ENCODE measurements around the gene NPLOC4. TPM values are rescaled to one million over a fixed set of nuclear protein-coding genes. Genes with fewer than 3 reads are reported as not detected.

The NPLOC4 gene
- 49.4 and 70.4 TPM in 2 replicates for total RNA-seq

GRCh38 chr17:81636505-81637288 lies at the start of gene NPLOC4, which contains the start of gene TSPAN10:
NPLOC4 (minus strand) TSS chr17:81637112; CDS start chr17:81636930, 182 bp downstream.
TSPAN10 (plus strand) TSS chr17:81637196; CDS start chr17:81642413, 5,217 bp downstream.

DNA sequence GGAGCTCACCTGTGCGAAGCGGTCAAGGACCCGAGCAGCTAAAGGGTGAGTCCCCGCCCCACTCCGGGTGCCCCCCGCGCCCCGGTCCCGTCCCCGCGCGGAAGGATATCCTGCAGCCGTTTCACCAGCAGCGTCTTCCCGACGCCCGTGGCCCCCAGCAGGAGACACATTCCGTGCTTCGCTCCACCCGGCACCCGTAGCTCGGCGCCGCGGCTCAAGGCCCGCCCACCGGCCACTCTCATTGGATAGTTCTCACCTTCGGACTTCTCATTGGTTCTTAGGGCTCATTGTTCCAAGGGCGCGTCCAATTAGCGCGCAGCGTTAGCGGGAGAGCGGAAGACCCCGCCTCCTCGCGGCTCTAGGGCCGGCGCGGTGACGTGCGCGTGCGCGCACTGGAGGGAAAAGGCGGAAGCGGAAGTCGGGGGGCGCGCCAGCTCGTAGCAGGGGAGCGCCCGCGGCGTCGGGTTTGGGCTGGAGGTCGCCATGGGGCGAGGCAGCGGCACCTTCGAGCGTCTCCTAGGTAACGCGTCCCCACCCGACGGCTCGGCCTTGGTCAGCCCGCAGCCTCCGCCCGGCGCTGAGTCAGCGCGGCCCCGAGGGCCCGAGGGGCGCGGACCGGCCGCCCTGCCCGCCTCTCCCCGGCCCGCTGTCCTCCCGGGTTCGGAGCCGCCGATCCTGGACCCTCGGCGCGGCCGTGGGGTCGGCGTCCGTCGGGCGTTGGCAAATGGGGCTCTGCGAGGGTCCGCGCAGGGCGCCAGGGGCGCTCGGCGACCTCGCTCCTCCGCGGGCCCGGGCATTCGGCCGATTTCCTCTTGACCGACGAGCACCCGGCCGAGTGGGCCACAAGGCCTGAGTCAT lies 46.9 kb upstream of the NPLOC4 start, which contains the start of the genes ARL16 and HGS:
TSS of gene ARL16 (minus strand) at position 214 of the 858 bp plus-strand sequence. CDS start at position 170, 44 bp downstream.
TSS of gene HGS (plus strand) at position 428 of the 858 bp plus-strand sequence. CDS start at position 484, 56 bp downstream.

DNA sequence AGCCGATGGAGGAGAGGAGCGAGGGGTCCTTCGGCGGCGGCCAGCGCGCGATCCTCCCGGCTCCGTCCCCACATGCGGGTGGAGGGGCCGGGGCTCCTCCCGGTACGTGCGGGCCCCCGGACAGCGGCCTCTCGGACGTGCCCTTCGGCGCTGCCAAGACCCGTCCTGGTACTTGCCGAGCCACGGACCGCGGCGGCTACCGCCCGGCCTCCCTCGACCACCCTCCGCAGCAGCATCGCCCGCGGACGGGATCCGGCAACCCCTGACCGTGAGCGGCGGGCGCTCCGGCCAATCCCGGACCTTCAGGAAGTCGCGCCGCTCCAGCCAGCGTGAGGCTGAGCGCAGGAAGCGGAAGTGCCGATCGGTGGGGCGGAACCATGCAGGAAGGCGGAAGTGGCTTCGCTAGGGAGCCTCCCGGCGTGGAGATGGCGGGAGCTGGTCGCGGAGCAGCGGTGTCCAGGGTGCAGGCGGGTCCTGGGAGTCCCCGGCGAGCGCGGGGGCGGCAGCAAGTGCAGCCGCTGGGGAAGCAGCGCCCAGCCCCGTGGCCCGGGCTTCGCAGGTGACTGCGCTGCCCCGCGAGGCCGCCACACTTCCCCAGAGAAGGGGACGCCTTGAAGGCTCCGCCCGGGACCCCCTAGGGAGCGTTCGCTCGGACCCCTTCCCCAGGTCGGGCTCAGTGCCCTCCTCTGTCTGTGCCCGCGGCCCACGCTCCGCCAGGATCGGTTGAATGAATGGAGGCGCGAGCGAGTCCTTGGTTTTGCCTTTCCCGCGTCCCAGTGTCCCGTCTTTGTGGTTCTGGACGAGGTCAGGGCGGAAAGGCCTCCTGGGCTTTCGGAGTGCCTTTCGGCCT lies 29.7 kb upstream of the NPLOC4 start, which contains the start of the genes CCDC137 and OXLD1:
TSS of gene CCDC137 (plus strand) at position 396 of the 850 bp plus-strand sequence. CDS start at position 426, 30 bp downstream.
TSS of gene OXLD1 (minus strand) at position 264 of the 850 bp plus-strand sequence. CDS start at position 236, 28 bp downstream.

GRCh38 chr17:81656118-81656743 lies 19.3 kb upstream of the NPLOC4 start, which contains the start of gene PDE6G:
PDE6G (minus strand) TSS chr17:81656542; CDS start chr17:81653305, 3,237 bp downstream.

DNA sequence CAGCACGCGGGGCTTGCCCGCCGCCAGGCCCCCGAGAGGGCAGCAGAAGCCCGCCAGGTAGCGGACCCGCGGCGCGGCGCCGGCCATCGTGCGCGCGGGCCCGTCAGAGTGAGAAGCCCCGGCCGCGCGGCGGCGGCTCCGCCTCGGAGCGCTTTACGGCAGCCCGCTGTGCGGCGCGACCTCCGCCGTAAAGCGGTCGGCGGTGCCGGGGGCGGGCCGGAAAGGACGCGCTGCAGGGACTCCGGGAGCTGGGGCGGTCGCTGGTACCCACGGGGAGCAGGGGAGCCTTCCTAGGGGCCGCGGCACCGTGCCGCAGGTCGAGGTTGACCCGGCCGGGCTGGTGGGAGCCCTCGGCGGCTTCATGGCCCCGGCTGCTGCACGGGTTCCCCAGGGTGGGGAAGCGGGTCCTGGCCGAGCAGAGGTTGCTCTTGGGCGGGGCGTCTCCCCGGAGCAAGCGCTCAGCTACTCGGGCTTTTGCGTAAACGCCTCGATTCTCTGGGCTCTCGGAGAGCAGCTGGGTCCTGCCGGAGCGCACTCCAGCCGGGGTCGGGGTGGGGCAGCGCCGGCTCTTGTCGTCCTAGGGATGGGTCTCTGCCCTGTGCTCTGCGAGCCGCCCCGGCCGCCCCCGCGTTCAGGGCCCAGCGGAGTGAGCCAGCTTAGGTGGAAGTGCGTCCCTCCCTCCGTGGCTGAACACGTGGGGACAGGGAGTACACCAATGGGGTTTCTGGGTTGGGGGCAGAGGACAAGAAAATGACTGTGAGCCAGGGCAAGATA lies 84.5 kb downstream of the NPLOC4 start, which contains the start of gene FAAP100:
TSS of gene FAAP100 (minus strand) at position 110 of the 774 bp plus-strand sequence. CDS start at position 87, 23 bp downstream.

DNA sequence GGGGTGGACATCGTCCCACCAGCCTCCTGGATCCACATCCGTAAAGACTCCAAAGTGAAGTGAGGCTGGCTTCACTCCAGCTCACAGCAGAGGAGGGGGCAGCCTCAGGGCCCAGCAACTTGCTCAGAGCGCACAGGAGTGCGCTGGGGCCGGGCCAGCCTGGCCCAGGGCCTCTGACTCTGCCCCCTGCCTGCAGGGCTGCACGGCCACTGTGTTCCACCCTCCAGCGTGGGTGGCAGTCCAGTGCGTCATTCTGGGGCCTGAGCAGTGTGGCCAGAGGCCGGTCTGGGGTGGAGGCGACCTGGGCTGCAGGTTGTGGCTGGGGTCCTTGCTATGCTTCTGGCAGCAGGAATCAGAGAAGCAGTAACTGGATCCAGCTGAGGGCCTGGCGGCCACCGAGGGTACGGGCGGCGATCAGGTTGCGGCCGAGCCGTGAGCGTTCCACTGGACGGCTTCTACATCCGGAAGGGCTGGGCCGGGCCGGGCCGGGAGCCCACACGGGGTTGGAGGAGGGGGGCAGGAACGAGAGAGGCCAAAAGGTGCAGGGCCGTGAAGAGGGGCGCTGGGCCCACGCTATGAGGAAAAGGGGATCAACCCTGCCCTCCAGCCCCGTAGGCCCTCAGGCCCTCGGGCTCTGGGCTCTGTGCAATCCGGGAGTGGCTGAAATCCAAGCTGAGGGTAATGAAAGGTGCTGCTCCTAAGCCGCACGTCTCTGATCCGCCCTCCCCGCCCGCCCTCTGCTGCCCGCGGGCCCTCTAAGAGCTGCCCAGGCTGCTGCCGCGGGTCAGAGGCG lies 109.1 kb downstream of the NPLOC4 start, which contains the start of gene FSCN2:
TSS of gene FSCN2 (plus strand) at position 787 of the 793 bp plus-strand sequence. CDS start 155 bp downstream, outside the sequence.

DNA sequence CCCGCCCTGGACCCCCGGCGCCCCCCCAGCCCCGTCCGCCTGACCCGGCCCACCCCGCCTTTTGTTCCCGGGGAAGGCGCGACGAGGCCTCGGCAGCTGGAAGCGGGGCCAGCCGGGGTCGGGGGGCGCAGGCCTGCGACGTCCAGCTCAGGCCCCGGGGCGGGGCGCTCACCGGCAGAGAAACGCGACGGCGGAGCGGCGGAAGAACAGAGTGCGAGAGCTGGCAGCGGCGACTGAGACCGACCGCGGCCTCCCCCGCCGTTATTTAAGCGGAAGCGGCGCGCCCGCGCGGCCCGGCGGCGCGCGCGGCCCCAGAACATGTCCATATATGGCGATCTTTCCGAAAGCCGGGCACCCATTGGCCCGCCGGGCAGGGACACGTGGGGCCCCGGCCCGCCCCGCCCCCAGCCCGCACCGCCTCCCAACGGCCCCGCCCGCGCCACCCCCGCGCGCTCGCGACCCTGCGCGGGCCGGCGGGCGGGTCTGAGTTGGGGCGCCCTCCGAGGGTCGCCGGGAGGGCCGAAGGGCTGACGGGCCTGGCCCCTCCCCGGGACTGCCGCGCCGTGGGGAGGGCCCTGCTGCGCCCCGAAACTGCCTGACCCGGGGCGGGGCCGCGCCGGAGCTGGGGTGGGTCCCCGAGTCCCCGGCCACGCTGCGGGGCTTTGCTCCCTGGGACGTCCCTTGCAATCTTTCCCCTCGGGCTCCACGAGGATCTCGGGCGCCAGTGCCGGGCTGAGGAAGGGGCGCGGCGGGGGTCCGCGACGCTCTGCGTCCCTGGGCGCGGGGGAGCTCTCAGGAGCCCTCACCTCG lies 124.1 kb downstream of the NPLOC4 start, which contains the start of gene ACTG1:
TSS of gene ACTG1 (minus strand) at position 238 of the 810 bp plus-strand sequence. CDS start 445 bp downstream, outside the sequence.

Other genes with a start within 250 kb of the NPLOC4 start
- gene BAHCC1, start 241.7 kb downstream of the NPLOC4 start, total RNA-seq: 3.1 and 3.9 TPM in 2 replicates
- 4,498 and 6,265 TPM in 2 replicates for gene ACTG1, start 124.3 kb downstream of the NPLOC4 start, total RNA-seq
- 0.71 and 1.9 TPM in 2 replicates for gene FSCN2, start 108.7 kb downstream of the NPLOC4 start, total RNA-seq
- gene FAAP100, start 84.8 kb downstream of the NPLOC4 start, total RNA-seq: 13.2 and 16.7 TPM in 2 replicates
- gene TSPAN10, start 84 bp upstream of the NPLOC4 start, total RNA-seq: 0.57 and 2.1 TPM in 2 replicates
- 0.65 TPM in 1 of 2 replicates, not detected in the other for gene PDE6G, start 19.4 kb upstream of the NPLOC4 start, total RNA-seq
- 30.7 and 33.1 TPM in 2 replicates for gene OXLD1, start 29.5 kb upstream of the NPLOC4 start, total RNA-seq
- 6.5 TPM in 2 replicates for gene CCDC137, start 29.6 kb upstream of the NPLOC4 start, total RNA-seq
- 25.5 and 37.8 TPM in 2 replicates for gene ARL16, start 46.7 kb upstream of the NPLOC4 start, total RNA-seq
- gene HGS, start 46.9 kb upstream of the NPLOC4 start, total RNA-seq: 54.6 and 69.7 TPM in 2 replicates
- gene MRPL12, start 66.3 kb upstream of the NPLOC4 start, total RNA-seq: 5.4 and 6.6 TPM in 2 replicates
- gene SLC25A10, start 75.2 kb upstream of the NPLOC4 start, total RNA-seq: 6.1 and 6.3 TPM in 2 replicates
- gene GCGR, start 167.0 kb upstream of the NPLOC4 start, total RNA-seq: 0.09 TPM in 1 of 2 replicates, not detected in the other
- gene MCRIP1, start 196.2 kb upstream of the NPLOC4 start, total RNA-seq: 78.6 and 95.7 TPM in 2 replicates
- gene PPP1R27, start 197.9 kb upstream of the NPLOC4 start, total RNA-seq: not detected in 2 replicates
- gene P4HB, start 223.4 kb upstream of the NPLOC4 start, total RNA-seq: 1,172 and 1,485 TPM in 2 replicates
- gene ARHGDIA, start 234.2 kb upstream of the NPLOC4 start, total RNA-seq: 48.4 and 63.1 TPM in 2 replicates